ENCODE data around the gene VPS33B. TPM values are rescaled to one million over a fixed set of nuclear protein-coding genes. Genes with fewer than 3 reads are reported as not detected.

Gene VPS33B
- total and polyA plus RNA-seq, 2 of the 8 experiments (the other 6 are each of a cell fraction or from before 2014, with no cell fraction given) = 11.8 to 17.3 TPM

DNA sequence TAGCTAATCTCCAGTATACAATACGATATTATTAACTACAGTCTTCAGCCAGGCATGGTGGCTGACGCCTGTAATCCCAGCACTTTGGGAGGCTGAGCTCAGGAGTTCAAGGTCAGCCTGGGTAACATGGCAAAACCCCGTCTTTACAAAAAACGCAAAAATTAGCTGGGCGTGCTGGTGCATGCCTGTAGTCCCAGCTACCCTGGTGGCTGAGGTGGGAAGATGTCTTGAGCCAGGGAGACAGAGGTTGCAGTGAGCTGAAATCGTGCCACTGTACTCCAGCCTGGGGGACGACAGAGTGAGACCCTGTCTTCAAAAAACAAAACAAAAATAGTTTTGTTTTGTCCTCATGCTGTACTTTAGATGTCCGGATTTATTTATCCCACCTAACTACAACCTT lies 48.5 kb upstream of the VPS33B start:
- Histone ChIP-seq H4K8ac (ENCODE audit: extremely low read depth, insufficient read depth, low read length) (no peak overlapping the region), H4K91ac (replicated peaks; ENCODE audit: insufficient read length, low read length) (no peak overlapping the region), H3K9ac (replicated peaks in 1 of 4; ENCODE audit: extremely low read depth in 1 of 4, low read depth in 3 of 4, low read length in 3 of 4) (no peak overlapping the region), H2AFZ (ENCODE audit: low read length) (no peak overlapping the region), H3K56ac (replicated peaks; ENCODE audit: insufficient read length, low read depth, low read length) (no peak overlapping the region), H3K23ac (ENCODE audit: insufficient read length) (no peak overlapping the region), H2AK5ac (ENCODE audit: low read depth, low read length) (no peak overlapping the region), H3K79me2 (ENCODE audit: control insufficient read depth in 1 of 2, insufficient read depth in 2 of 2, low read length in 2 of 2) (no peaks in the 10 kb centered on the region), H2BK5ac (ENCODE audit: low read depth, low read length) (no peak overlapping the region), H3K9me3 (ENCODE audit: insufficient read depth in 2 of 2, low read depth in 1 of 2, low read length in 1 of 2) (no peaks in the 10 kb centered on the region), H3K4me2 (ENCODE audit: insufficient read depth in 1 of 2, low read depth in 2 of 2, low read length in 2 of 2) (no peak overlapping the region), H2BK15ac (ENCODE audit: low read length) (no peak overlapping the region), H3K4ac (replicated peaks; ENCODE audit: insufficient read length, low read depth, low read length) (no peak overlapping the region), H2BK20ac (ENCODE audit: low read length) (no peak overlapping the region), H4K20me1 (replicated peaks in 1 of 2; ENCODE audit: control insufficient read depth in 1 of 2, insufficient read depth in 2 of 2, low read length in 2 of 2) (no peaks in the 10 kb centered on the region), H3K4me1 (replicated peaks in 1 of 4; ENCODE audit: control insufficient read depth in 3 of 4, insufficient read depth in 4 of 4, low read length in 3 of 4) (no peaks in the 10 kb centered on the region), H3K36me3 (ENCODE audit: control insufficient read depth in 2 of 4, insufficient read depth in 4 of 4, low read length in 3 of 4) (no peaks in the 10 kb centered on the region), H2BK12ac (ENCODE audit: low read depth, low read length) (no peak overlapping the region), H3K27ac (ENCODE audit: low read depth, low read length) (no peak overlapping the region), H3K18ac (ENCODE audit: extremely low read depth, low read length) (no peak overlapping the region), H2BK120ac (replicated peaks; ENCODE audit: low read depth, low read length) (no peak overlapping the region), H4K5ac (ENCODE audit: insufficient read length, low read depth, low read length) (no peak overlapping the region), H3K23me2 (ENCODE audit: low read depth, low read length) (no peaks in the 10 kb centered on the region), H3K27me3 (replicated peaks in 1 of 4; ENCODE audit: control insufficient read depth in 3 of 4, extremely low read depth in 1 of 4, insufficient read depth in 3 of 4, low read length in 3 of 4) (no peaks in the 10 kb centered on the region; a peak in 1 of 7 replicates), H3K79me1 (ENCODE audit: low read depth, low read length) (no peaks in the 10 kb centered on the region), H3K14ac (ENCODE audit: insufficient read length) (no peak overlapping the region), H3K4me3 (ENCODE audit: extremely low read depth in 1 of 4, insufficient read depth in 2 of 4, low read depth in 3 of 4, low read length in 4 of 4) (no peak overlapping the region)
- CTCF ChIA-PET (ENCODE audit: partially characterized antibody) = interaction anchor here (0.7 to 5.0 kb wide), 10 partner anchors 8 to 885 kb away, joined by 3 to 47 read pairs (median 4); no protein-coding TSS in a partner anchor
- TF ChIP-seq, protein P1, sequence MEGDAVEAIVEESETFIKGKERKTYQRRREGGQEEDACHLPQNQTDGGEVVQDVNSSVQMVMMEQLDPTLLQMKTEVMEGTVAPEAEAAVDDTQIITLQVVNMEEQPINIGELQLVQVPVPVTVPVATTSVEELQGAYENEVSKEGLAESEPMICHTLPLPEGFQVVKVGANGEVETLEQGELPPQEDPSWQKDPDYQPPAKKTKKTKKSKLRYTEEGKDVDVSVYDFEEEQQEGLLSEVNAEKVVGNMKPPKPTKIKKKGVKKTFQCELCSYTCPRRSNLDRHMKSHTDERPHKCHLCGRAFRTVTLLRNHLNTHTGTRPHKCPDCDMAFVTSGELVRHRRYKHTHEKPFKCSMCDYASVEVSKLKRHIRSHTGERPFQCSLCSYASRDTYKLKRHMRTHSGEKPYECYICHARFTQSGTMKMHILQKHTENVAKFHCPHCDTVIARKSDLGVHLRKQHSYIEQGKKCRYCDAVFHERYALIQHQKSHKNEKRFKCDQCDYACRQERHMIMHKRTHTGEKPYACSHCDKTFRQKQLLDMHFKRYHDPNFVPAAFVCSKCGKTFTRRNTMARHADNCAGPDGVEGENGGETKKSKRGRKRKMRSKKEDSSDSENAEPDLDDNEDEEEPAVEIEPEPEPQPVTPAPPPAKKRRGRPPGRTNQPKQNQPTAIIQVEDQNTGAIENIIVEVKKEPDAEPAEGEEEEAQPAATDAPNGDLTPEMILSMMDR (IDR thresholded peaks at IDR 0.05; ENCODE audit: control extremely low read depth in 1 of 3, insufficient read depth in 1 of 3, low read depth in 1 of 3, low read length in 3 of 3) = peak; percentile 7 to 32 (median 19); a peak in 2 of 4 replicates
- no peak for TF ChIP-seq MAFK (IDR thresholded peaks at IDR 0.05; ENCODE audit: low read depth, low read length)
- 88% methylated on average over 8 of the region's 8 CpGs; no CpG with 5 or more reads in 1 of the 2 experiments for WGBS, 2 experiments (ENCODE audit: extremely low coverage in 1 of 2, insufficient coverage in 1 of 2, insufficient read length in 1 of 2, insufficient replicate concordance in 2 of 2, low coverage in 1 of 2, low lambda C conversion rate in 2 of 2, missing lambda C conversion rate in 1 of 2)
- POLR2A ChIA-PET (ENCODE audit: partially characterized antibody) = no interaction called here
- FAIRE-seq (no peak), DNase-seq (ENCODE audit: low read depth in 1 of 2, low spot score in 2 of 2) (no peak)

All from H1 (cell line).